CD1c-positive myeloid dendritic cell (primary cell): ENCODE measurements around the gene MRC2.
A peak's percentile ranks its signal among the peaks of the same experiment; 100 is the strongest.

Experiments
- DNase-seq: peaks from one replicate; pipeline ENCODE4 v3.0.0-alpha.2; 2016; ENCODE audit errors: extremely low spot score

The MRC2 gene

DNA sequence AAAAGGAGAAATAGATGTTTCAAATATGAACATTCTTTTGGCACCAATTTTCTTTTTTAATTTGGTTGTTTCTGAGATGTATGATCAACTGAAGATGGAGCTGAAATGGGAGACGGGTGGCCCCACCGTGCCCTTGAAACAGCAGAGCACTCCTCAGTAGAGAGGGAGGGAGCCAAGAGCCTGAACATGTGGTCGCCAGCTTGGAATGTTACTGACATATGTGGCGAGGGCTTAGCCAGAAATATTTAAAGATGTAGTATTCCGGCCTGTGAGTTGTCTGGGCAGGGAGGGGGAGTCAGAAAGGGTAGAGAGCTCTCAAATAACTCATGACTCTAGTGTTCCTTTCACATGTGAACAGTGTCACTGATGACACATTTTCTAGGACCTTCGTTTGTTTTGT lies 13.3 kb upstream of the MRC2 start:
- no peak for DNase-seq

DNA sequence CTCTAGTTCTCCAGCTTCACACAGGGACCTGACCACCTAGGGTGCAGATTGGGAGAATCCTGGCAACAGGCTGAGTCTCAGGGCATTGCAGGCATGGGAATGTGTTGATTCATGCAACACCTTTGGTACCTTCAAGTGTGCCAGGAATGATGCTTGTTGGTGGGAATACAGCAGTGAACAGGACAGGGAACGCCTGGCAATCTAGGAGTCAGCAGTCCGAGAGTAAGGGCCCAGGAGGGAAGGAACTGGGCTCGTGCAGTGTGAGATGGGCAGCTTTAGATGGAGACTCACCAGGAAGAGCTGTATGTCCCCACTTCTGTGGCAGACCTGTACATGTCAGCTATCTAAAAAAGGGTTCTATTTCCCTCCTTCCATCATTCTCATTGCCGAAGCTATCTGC lies 12.0 kb upstream of the MRC2 start:
- DNase-seq: no peak

DNA sequence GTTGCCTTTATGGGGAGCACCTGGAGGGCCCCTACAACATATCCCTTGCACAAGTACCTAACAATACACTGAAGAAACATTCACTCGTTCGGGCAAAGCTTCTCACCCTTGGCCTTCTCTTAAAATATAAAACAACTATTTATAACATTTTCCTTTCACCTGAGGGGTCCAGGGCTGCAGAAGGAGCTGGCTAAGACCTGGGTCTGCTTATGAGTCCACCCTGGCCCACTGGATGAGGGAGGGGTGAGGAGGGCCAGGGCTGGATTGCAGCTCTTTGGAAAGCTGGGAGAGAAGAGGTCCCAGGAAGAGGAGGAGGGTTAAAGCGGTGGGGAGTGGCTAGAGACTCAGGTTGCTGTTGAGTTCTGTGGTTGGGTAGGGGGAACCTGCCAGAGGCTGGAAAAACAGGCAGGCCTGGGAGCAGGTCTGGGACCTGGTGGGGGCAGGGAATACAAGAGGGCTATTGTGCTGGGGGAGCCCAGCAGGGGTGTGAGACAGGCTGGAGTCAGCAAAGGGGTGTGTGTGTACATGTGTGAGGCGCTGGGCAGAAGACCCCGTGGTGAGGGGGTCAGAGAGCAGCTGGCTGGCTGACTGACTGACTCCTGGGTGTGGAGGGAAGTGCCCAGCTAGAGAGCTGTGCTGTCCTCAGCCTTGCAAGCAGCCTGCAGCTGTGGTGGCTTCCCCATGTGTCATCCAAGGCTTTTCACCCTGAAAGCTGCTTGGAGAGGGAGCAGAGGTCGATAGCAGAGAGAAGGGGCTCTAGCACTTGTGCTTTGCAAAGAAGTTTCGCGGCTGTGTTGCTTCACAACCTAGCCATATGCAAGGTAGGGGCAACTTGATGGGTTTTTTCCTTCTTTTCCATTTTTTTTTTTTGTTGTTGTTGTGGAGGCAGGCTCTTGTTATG lies 10.2 kb upstream of the MRC2 start:
- no peak for DNase-seq

DNA sequence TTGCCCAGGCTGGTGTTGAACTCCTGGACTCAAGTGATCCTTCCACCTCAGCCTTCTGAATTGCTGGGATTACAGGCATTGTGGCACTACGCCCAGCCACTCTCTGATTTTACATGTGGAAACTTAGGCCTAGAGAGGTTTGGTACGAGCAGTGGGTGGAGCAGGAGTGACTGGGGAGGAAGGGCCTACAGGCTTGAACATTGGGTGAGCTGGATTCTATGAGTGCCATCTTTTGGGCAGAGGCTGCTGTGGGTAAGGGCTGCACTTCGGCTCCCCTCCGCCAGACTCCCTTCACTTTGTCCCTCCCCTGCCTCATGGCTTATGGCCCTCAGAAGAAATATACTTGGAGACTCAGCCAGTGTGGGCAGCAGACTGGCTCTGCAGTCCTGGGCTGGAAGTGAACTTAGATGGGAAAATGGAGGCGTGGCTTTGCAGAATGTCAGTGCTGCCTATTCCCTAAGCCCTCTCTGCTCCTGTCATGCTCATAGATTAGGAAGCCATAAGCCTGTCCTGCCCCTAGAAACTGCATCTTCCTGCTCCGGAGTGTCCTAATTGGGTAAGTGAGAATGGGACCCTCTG lies 9.5 kb upstream of the MRC2 start:
- DNase-seq: no peak

DNA sequence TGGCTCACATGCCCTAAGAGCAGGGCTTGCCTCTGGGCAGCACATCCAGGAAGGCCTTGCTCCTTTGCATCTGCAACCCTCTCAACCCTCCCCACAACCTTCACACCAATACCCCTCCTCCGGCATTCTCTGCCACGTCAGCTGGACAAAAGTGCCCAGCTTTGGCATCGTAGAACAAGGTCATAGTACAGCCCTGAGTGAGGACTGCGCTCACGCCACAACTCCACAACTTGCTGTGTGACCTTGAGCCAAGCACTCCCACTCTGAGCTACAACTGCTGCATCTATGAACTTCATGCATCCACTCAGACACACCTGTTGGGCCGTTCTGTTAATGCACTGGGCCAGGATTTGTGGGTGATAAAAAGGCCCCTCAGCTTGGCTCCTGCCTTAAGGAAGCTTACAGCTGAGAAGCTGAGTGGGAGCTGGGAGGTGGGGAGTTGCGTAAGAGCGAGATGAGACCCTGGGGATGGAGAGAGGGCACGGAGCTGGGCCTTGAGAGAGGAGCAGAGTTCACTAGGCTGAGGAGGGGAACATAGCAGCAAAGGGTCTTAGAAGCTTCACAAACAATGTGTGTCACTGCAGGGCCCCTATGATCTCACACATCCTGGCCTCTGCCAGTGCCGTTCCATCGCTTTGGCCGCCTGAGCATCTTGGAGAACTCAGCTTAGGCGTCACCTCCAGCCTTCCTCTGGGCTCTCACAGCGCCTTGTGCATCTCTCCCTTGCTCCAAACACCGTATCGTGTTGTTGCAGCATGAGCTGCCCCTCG lies 8.6 kb upstream of the MRC2 start:
- DNase-seq: no peak

DNA sequence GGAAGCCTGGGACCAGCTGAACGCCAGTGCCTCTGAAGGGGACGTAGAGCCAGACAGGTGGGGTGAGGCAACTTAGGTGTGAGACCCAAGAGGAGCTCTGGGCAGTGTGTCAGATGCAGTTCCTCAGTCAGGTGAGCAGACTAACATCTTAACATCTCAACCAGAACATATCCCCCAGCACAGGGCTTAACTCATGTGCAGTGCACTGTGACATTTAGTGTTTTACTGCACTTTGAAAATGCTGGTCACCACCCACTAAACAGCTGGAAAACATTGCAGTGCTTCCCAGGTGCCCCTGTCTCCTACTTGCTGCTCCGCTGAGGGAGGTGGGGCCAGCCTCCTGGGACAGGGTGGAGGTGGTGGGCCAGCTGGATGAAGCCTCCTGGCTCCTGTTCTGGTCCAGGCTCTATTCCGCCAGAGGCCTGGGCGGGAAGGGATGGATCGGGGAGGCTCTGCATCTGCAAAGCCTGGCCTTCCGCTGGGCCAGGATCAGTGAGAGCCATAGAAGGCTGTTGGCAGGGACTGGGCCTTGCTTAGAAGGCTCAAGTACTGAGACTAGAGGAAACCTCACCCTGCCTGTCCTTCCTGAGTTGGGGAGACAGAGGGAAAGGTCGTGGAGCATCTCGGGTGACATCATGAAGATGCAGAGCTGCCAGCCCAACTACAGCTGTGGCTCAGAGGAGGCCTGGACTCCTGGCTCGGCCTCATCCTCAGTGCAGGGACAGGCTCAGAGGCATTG lies 7.9 kb upstream of the MRC2 start:
- no peak for DNase-seq

DNA sequence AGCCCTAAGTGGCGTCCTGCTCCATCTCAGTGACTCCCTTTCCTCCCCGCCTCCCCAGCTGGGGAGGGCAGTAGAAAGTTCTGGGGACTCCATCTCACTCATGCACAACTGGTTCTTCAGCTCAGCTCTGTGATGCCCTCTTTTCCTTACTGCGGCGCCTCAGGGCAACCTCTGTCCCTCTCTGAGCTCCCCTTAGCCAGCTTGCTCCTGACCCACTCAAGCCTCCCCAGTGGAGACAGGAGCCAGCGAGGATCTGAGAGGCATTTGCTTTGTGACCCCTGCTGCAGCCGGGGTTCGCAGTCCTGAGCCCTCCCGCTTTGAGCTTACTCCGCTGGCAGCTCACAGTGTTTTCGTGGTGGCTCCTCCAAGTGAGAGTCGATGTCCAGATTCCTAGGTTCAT lies 6.2 kb upstream of the MRC2 start:
- no peak for DNase-seq

DNA sequence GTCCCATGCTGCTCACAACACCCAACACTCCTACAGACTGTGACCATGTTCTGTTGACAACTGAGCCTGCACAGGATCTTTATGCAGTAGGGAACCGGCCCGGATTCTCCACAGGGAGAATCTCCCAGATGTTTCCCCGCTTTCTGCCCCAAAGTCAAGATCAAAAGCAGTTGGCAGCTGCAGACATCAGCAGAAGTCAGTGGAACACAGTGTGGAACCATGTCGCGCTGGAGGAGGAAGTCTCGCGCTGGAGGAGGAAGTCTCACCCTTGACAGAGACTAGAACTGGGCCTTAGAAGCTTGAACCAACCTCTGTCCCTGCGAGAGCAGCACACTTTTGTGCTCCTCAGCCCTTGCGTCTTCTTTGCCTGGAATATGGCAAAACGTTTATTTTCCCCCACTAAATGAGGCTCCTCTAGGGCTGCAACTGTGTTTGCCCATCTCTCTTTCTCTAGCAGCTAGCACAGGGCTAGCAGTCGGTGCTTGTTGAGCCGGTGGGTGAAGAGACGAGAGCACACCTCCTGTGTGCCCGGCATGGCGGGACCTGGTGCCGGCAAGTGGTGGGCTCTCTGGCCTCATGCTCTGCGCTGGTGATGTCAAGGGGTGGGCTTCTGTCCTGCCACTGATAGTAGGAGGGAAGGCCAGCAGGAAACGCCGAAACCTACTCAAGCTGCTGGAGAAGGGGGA lies 2.1 kb upstream of the MRC2 start:
- peak; percentile 60 for DNase-seq

DNA sequence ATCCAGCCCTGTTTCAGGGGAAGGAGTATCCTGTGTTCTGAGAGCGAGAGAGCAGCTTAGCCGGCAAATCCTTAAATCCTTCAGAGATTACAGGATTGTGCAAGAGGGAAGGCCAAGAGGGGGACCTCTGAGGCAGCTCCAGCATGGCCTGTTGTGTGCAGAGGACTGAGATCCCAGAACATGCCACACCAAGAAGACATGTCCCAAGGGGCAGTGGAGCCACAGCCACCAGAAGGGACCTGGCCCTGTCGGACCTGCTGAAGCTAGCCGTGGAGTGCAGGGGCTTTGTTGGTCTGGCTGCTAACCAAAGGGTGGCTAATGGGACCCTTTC lies 1.6 kb upstream of the MRC2 start:
- no peak for DNase-seq

DNA sequence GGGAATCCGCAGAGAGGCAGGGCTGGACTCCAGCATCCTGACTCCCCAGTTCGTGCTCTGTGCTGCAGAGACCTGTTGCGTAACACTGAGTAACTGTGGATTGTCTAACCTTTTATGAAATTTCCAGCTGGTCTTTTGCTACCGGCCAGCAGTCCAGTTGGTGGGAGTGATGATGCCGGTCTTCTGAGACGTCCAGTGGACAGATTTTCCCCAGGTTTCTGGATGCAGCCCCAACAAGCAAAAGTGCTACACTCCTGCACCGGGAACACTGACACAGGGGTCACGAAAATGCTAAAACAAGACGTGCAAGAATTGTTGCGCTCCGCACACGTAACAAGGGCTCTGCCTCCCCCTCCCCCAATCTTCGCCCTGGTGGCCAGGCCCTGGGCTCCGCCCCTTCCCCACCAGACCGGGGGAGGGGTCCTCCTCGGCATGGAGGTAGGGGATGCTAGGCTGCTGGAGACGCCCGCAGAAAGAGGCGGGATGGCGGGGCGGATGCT lies 701 bp upstream of the MRC2 start:
- DNase-seq: peak; percentile 48

DNA sequence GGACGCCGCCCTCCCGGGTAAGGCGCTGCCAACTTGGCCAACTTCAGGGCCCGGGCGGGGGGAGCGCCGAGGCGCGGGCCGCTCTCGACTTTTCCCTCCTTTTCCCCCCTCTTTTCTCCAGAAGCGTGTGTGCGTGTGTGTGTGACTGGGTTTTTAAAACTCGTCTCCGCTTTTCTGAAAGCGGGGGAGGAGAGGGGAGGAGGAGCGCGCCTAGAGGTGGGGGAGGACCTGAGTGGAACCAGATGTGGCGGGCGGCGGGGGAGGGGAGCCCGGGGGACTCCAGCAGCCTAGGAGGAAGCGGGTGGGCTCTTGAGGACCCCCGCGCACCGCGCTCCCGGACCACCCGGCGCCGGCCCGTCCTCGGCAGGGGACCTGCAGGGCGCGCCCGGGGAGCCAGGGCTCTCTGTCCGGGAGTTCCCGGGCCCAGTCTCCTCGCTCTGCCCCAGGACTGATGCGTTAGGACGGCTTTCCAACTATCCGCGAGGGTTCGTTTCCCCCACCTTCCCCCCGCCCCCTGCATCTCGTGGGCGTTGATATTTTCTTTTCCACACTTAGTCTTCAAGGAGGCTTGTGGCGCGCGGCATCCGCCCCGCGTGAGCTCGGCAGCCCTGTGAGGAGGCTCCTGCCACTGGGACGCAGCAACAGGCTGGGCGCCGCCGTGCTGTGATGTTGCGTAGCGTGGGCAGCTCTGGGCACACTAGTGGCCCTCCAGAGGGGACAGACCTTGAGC lies 599 bp downstream of the MRC2 start:
- DNase-seq: peak; percentile 45

DNA sequence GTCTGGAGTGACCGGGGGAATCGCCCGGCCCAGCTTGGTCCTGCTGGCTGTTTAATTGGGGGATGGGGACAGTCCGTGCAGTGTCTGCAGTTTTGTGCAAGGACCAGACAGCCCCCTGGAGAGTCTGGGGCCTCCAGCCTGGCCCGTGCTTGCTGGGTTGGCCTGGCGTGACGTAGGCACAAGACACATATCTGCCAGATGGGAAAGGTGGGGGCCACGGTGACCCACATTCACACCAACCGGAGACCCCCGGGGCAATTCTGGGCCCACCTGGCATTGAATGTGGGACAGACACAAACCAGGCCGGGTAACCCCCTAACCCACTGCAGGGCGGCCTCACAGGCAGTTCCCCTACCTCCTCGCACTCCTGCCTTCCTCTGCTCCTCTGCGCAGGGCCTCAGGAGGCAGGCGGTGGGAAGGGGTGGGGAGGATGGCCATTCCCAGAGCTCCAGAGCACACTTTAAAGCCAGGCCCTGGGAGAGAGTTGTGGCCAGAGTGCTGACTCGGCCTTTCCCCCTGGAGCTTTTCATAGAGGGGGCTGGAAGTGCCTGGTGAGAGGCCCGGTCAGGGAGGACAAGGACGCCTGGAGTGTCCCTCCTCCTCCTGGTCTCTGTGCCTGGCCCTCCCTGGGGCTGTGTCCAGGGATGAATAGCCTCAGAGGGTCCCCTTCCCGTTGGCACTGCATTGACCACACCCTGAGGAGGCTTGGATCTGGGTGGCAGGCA lies 1.5 kb downstream of the MRC2 start:
- no peak for DNase-seq

DNA sequence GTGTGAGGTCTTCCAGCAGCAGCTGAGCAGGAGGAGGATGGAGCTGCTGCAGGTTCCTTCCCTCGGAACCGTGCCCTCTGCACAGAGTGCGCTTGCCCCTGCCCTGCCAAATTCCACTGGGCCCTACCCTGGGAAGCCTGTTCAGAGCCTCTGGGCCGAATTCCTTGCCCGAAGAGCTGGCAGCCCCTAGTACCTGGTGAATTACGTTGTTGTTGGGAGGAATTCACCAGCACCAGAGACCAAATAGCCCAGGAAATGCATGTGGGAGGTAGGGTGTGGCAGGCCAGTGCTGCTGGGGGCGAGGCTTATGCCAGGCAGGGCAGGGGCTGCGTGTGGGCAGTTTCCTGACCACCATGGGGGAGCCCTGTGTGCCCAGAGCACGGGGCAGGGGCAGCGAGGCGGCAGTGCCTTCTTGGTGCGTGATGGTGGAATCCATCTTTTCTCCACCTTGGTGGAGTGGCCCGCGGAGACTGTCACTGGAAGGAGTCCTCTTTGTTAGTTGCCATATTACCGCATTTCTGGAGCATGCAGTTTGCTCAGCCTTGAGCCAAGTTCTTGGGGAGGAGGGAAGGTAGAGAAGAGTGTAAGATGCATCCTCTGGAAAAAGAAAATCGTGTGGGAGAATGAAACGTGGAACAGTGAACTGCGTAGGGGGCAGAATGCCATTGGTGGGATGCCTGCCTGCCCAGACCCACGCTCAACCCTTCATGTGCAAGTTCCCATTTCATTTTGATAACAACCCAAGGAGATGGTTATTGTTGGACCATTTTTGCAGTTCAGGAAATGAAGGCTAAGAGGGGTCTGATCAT lies 2.3 kb downstream of the MRC2 start:
- peak; percentile 8 for DNase-seq

DNA sequence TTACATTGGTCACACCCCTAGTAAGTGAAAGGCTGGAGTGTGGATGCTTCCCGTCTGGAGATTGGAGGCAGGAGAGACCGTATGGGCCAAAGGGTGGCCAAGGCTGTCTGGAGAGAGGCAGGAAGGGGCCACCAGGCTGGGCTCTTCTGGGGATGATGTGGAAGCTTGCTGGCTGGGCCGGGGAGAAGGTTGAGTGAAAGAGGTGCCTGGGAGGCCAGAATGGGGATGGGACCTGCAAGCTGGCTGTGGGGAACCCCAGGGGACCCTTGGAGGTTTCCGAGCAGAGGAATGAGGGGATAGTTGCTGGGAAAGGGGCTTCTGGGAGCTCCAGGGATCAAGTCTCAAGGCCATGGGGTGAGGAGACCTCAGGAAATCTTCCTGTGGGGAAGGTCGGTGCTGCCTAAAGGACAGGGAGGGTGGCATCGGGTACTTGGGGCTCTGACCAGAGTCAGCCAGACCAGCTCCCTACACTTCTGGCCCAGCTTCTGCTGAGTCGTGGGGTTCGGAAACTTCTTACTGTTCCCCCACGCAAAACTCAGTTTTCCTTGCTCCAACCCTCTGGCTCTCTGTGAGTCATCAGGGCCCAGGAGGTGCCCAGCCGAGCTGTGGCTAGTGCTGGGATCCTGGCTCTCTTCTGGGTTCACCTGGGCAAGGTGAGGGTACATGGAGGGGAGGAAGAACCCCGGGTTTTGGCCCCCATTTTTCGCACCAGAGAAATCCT lies 3.1 kb downstream of the MRC2 start:
- no peak for DNase-seq

DNA sequence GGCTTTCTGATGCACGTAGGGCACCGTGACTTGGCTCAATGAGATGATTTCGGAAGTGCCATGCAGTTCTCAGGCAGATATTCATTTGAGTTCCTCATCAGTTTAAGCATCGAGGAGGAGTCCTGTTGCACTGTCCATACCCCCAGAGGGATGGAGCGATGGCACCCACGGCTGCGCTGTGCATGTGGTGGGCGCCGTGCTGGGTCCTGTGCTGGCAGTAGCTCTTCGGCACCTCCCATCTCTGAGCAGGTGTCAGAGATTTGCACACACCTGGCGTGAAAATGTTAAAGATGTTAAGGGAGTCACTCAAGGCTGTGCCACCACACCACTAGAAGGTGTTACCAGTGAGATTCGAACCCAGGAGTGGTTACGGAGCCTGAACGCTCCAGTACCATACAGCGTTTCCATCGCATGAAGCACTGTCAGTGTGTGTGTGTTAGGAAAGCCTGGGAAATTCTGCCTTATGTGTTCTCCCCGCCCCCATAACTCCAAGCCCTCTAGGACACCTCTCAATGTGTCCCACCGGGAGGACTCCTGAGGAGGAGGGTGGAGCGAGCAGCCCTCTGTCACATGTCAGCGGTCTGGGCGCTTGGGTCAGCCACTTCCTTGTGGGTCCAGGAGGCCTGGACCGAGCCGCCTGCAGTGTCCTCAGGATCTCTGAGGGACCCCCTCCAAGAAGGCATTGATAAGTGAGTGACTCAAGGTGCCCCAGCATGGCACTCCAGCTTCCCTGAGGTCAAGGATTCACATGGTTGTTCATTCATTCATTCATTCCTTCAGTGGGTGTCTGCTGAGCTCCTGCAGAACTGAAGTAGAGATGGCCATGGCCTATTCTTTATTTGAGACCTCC lies 3.8 kb downstream of the MRC2 start:
- DNase-seq: no peak

DNA sequence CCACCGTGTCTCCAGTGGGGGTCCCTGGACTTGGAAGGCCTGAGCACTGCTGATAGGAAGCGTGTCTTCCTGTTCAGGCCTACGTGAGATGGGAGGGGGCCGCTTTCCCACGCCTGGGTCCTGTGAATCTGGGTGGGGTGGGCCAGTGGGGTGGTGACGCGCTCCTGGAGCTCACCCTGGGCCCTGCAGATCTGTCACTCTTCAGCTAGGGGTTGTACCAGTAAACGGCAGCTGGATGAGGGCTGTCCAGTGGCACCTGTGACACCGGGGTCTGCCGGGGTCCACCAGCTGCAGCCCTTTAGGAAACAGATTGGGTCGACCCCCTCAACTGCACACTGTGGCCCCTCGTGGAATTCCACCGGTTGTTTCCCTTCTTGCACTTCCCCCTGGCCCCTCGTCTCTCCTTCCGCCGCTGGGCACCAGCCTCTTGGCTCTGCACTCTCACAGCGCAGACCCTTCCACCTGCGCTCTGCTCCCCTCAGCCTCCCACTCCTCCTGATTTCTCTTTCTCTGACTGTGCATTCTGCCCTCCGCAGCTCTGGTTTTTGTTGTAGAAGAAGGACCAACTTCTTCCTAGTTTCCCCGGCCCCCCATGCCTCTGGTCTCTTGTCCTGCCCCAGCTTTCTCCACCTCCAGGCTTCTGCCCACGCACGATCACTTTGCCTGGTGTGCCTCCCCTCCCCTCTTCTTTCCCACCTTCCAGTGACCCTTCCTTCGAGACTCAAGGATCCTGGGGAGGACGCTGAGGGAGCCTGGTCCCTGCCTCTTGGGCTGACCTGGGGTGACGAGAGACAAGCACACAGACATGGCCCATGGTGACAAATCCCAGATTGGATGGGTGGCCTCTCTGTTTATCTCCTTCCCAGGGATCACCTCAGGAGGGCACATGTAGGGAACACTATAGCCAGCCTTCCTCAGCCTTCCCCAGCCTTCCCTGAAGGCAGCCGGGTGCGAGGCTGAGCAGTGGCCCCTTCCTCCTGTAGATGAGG lies 4.8 kb downstream of the MRC2 start:
- DNase-seq: no peak
